Parathyroid adenoma (tissue), 2 donors: ENCODE data around the gene LRRTM4.

Source experiments
- H2AFZ ChIP-seq: fragments of 300-600 bp; sonication (generic); one replicate; pipeline ENCODE4 v1.7.0; 2017; ENCODE audit warnings: antibody characterized with exemption, mild to moderate bottlenecking
- H3K27ac ChIP-seq: fragments of 300-600 bp; sonication (generic); one replicate; pipeline ENCODE4 v1.7.0; 2017
- H3K27me3 ChIP-seq: fragments of 300-600 bp; sonication (generic); one replicate; pipeline ENCODE4 v1.7.0; 2017; ENCODE audit warnings: low read length; ENCODE audit not compliant: control insufficient read depth, insufficient read depth
- H3K36me3 ChIP-seq: fragments of 300-600 bp; sonication (generic); one replicate; pipeline ENCODE4 v1.7.0; 2017; ENCODE audit warnings: low read length; ENCODE audit not compliant: control insufficient read depth, insufficient read depth
- H3K4me1 ChIP-seq: fragments of 300-600 bp; sonication (generic); one replicate; pipeline ENCODE4 v1.7.0; 2017; ENCODE audit warnings: control low read depth
- H3K4me2 ChIP-seq: fragments of 300-600 bp; sonication (generic); one replicate; pipeline ENCODE4 v1.7.0; 2017; ENCODE audit warnings: low read length
- H3K4me3 ChIP-seq: fragments of 300-600 bp; sonication (generic); one replicate; pipeline ENCODE4 v1.7.0; 2017; ENCODE audit warnings: low read depth, low read length
- H3K79me2 ChIP-seq: fragments of 300-600 bp; sonication (generic); one replicate; pipeline ENCODE4 v1.7.0; 2017; ENCODE audit warnings: control low read depth
- H3K9ac ChIP-seq: fragments of 300-600 bp; sonication (generic); one replicate; pipeline ENCODE4 v1.7.0; 2017; ENCODE audit warnings: mild to moderate bottlenecking
- H3K9me3 ChIP-seq: fragments of 300-600 bp; sonication (generic); one replicate; pipeline ENCODE4 v1.7.0; 2017; ENCODE audit warnings: low read length; ENCODE audit not compliant: control insufficient read depth
- CTCF ChIP-seq: fragments of 300-600 bp; sonication (generic); IDR thresholded peaks from one replicate; pipeline ENCODE4 v1.7.0; 2017; ENCODE audit warnings: antibody characterized with exemption, mild to moderate bottlenecking
- donor health status: primary hyperparathyroidism.

LRRTM4 gene

DNA sequence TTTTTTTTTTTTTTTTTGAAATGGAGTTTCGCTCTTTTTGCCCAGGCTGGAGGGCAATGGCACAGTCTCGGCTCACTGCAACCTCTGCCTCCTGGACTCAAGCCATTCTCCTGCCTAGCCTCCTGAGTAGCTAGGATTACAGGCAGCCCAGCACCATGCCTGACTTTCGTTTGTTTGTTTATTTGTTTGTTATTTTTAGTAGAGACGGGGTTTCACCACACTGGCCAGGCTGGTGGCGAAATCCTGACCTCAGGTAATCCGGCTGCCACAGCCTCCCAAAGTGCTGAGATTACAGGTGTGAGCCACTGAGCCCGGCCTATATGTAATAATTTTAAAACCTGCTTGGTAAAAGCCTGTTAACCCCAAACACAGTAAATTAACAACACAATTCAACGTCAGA lies 435.7 kb downstream of the LRRTM4 start:
- Histone ChIP-seq H3K4me3 (no peak overlapping the region), H3K4me1 (no peaks in the 10 kb centered on the region), H2AFZ (no peak overlapping the region), H3K27me3 (no peaks in the 10 kb centered on the region), H3K79me2 (no peaks in the 10 kb centered on the region), H3K27ac (no peak overlapping the region), H3K9me3 (no peaks in the 10 kb centered on the region), H3K4me2 (no peak overlapping the region), H3K9ac (no peak overlapping the region), H3K36me3 (no peaks in the 10 kb centered on the region)
- TF ChIP-seq CTCF = no peak

GRCh38 chr2:77086051-77086450 lies 436.1 kb downstream of the LRRTM4 start:
- Histone ChIP-seq H3K36me3 (no peaks in the 10 kb centered on the region), H3K4me1 (no peaks in the 10 kb centered on the region)
- no peak for TF ChIP-seq CTCF

DNA sequence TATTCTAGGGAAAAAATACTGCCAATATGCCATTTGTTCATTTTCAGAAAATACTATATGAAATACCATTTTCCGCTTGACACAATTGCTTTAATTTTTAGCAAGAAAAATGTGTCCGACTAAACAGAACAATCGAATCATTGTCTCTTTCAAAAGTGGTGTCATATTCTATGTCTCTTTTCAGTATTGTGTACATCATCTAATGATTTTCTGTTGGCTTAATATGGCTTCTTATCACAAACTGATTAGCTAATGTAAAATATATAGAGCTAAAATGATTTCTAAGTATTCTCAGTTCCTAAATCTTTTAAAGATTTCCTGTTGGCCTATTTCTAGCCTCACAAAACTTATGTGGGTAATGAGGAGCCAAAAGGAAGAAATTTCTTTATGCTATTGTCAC lies 436.6 kb downstream of the LRRTM4 start:
- Histone ChIP-seq H3K79me2 (no peaks in the 10 kb centered on the region), H3K27ac (no peak overlapping the region), H2AFZ (no peak overlapping the region), H3K9me3 (no peaks in the 10 kb centered on the region), H3K27me3 (no peaks in the 10 kb centered on the region), H3K4me3 (no peak overlapping the region), H3K9ac (no peak overlapping the region), H3K4me2 (no peak overlapping the region), H3K36me3 (no peaks in the 10 kb centered on the region), H3K4me1 (no peaks in the 10 kb centered on the region)
- TF ChIP-seq CTCF = no peak

More at GRCh38 chr2:77086051-77086450, 436.1 kb downstream of the LRRTM4 start:
- Histone ChIP-seq H3K9ac (no peak overlapping the region), H3K4me3 (no peak overlapping the region), H3K4me2 (no peak overlapping the region), H3K27me3 (no peaks in the 10 kb centered on the region), H3K9me3 (no peaks in the 10 kb centered on the region), H3K27ac (no peak overlapping the region), H2AFZ (no peak overlapping the region), H3K79me2 (no peaks in the 10 kb centered on the region)

GRCh38 chr2:77081597-77081996 lies 440.6 kb downstream of the LRRTM4 start:
- Histone ChIP-seq H3K27ac (no peak overlapping the region), H3K36me3 (no peaks in the 10 kb centered on the region), H3K9me3 (no peaks in the 10 kb centered on the region), H2AFZ (no peak overlapping the region), H3K9ac (no peak overlapping the region), H3K79me2 (no peaks in the 10 kb centered on the region), H3K4me1 (no peaks in the 10 kb centered on the region), H3K4me3 (no peak overlapping the region), H3K4me2 (no peak overlapping the region), H3K27me3 (no peaks in the 10 kb centered on the region)
- TF ChIP-seq CTCF = no peak

DNA sequence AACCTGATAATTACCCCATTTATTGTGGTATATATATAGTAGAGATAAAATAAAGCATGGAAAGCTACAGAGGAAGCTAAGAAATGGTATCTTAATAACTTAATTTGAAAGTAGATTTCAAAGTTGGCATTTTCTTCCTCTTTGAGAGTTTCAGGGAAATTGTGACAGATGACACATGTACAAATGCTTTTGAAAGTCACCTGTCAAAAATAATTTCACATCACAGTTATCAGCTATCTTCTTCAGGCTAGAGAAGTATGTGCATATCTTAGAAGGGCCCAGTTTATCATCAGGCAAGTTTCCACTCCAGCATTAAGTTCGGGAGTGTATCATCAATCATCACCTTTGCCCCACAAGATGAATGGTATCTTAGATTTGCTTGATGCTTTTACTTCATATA lies 457.9 kb downstream of the LRRTM4 start:
- Histone ChIP-seq H3K27ac (no peak overlapping the region), H3K4me1 (no peaks in the 10 kb centered on the region), H3K27me3 (no peaks in the 10 kb centered on the region), H3K79me2 (no peaks in the 10 kb centered on the region), H3K4me2 (no peak overlapping the region), H2AFZ (no peak overlapping the region), H3K36me3 (no peaks in the 10 kb centered on the region), H3K4me3 (no peak overlapping the region), H3K9me3 (no peaks in the 10 kb centered on the region), H3K9ac (no peak overlapping the region)
- no peak for TF ChIP-seq CTCF
